ENCODE data around the gene ROM1.
"Not testable (repeated sequence)": the region's sequence is repeated elsewhere in the genome, so short reads cannot be mapped to it uniquely, and the experiment has no call there.

The ROM1 gene

GRCh38 chr11:62585356-62585755 lies 27.7 kb upstream of the ROM1 start:
- not testable (repeated sequence) for DNase-seq

GRCh38 chr11:62588966-62589637 lies 24.0 kb upstream of the ROM1 start:
- no peak for DNase-seq

GRCh38 chr11:62591448-62592145 lies 21.5 kb upstream of the ROM1 start, which contains the start of gene TUT1:
Gene TUT1, minus strand, starts transcription at chr11:62591523. Its CDS starts 38 bp downstream, at chr11:62591485.
- peak; percentile 86 for DNase-seq

- no peak for DNase-seq
Measured at GRCh38 chr11:62592146-62592815, 20.8 kb upstream of the ROM1 start.

GRCh38 chr11:62592989-62593421 lies 20.1 kb upstream of the ROM1 start:
- no peak for DNase-seq

GRCh38 chr11:62593434-62594044 lies 19.5 kb upstream of the ROM1 start:
- peak; percentile 29 for DNase-seq

GRCh38 chr11:62595124-62595523 lies 17.9 kb upstream of the ROM1 start:
- no peak for DNase-seq

GRCh38 chr11:62599069-62599696 lies 13.9 kb upstream of the ROM1 start:
- DNase-seq, result peak; percentile 62

- no peak for DNase-seq
Measured at GRCh38 chr11:62599901-62600300, 13.2 kb upstream of the ROM1 start.

- DNase-seq, result no peak
Measured at GRCh38 chr11:62600367-62601121, 12.5 kb upstream of the ROM1 start.

- DNase-seq, result no peak
Measured at GRCh38 chr11:62601122-62601371, 12.0 kb upstream of the ROM1 start.

- peak; percentile 97 for DNase-seq
Measured at GRCh38 chr11:62601372-62602140, 11.5 kb upstream of the ROM1 start, which contains the start of gene MTA2. Gene MTA2, minus strand, starts transcription at chr11:62601865. Its CDS starts 415 bp downstream, at chr11:62601450.

GRCh38 chr11:62602141-62603071 lies 10.7 kb upstream of the ROM1 start:
- peak; percentile 83 for DNase-seq

- no peak for DNase-seq
Measured at GRCh38 chr11:62603072-62603408, 10.0 kb upstream of the ROM1 start.

- DNase-seq, result no peak
Measured at GRCh38 chr11:62603776-62604299, 9.2 kb upstream of the ROM1 start.

- peak; percentile 49 for DNase-seq
Measured at GRCh38 chr11:62604460-62605120, 8.5 kb upstream of the ROM1 start.

GRCh38 chr11:62605467-62605866 lies 7.6 kb upstream of the ROM1 start:
- no peak for DNase-seq

GRCh38 chr11:62605902-62606301 lies 7.2 kb upstream of the ROM1 start:
- no peak for DNase-seq

GRCh38 chr11:62607714-62608113 lies 5.3 kb upstream of the ROM1 start:
- no peak for DNase-seq

Measured in right kidney (tissue), 1 donor.